Panc1 (cell line): ENCODE results near the gene SCAMP1. TPM values are rescaled to one million over a fixed set of nuclear protein-coding genes. Genes with fewer than 3 reads are reported as not detected.

Experiments
- ATAC-seq: fragments of 200-7000 bp; cut with Tn5 transposase; 2 replicates; pipeline ENCODE4 v1.9.1; 2020; ENCODE audit warnings: mild to moderate bottlenecking, moderate library complexity
- BruUV-seq: library from RNA; stranded (reverse); fragments of 400-500 nt; replicated peaks from 2 replicates; lab custom pipeline; 2021; lab: Mats Ljungman, UMichigan
- CTCF ChIA-PET: fragments of 300-600 bp; sonication (Branson Sonifier 250); formaldehyde crosslinking; loops from one replicate; lab custom pipeline; 2022; ENCODE audit warnings: antibody characterized with exemption; lab: Charles Lee
- POLR2A ChIA-PET: fragments of 300-600 bp; sonication (Branson Sonifier 250); formaldehyde crosslinking; loops from one replicate; lab custom pipeline; 2022; ENCODE audit warnings: antibody characterized with exemption; lab: Charles Lee
- DNase-seq: peaks from one replicate; pipeline ENCODE4 v3.0.0-alpha.2; 2010; ENCODE audit warnings: low read depth, low spot score
- H3K27ac ChIP-seq: 2 replicates; pipeline ENCODE4 v1.5.1; 2011; ENCODE audit warnings: mild to moderate bottlenecking, low read length, inconsistent platforms
- H3K27me3 ChIP-seq: fragments of 200-500 bp; sonication (Bioruptor generic); 2 replicates; pipeline ENCODE4 v1.6.0; 2014; ENCODE audit warnings: low read length, inconsistent platforms; ENCODE audit not compliant: control insufficient read depth, insufficient read depth
- H3K36me3 ChIP-seq: fragments of 200-500 bp; sonication (Bioruptor generic); 2 replicates; pipeline ENCODE4 v1.5.1; 2014; ENCODE audit warnings: inconsistent platforms, mild to moderate bottlenecking, low read length, moderate library complexity; ENCODE audit not compliant: control insufficient read depth, insufficient read depth
- H3K4me1 ChIP-seq: 2 replicates; pipeline ENCODE4 v1.5.1; 2011; ENCODE audit warnings: inconsistent platforms, mild to moderate bottlenecking, low read length, moderate library complexity; ENCODE audit not compliant: control insufficient read depth, insufficient read depth
- H3K4me3 ChIP-seq, 2 experiments: 2 replicates each; pipeline ENCODE4 v1.5.1; 2011 to 2012; ENCODE audit warnings: low read depth in 2 of 2, low read length in 2 of 2, mild to moderate bottlenecking in 2 of 2, inconsistent platforms in 1 of 2, moderate library complexity in 1 of 2
- H3K9me3 ChIP-seq: fragments of 200-500 bp; sonication (Bioruptor generic); 2 replicates; pipeline ENCODE4 v1.5.1; 2014; ENCODE audit warnings: low read depth, mild to moderate bottlenecking, inconsistent platforms, low read length, moderate library complexity; ENCODE audit not compliant: control insufficient read depth, insufficient read depth
- CTCF ChIP-seq: fragments of 450-650 bp; IDR thresholded peaks from 2 replicates; pipeline ENCODE4 v1.5.1; 2017; ENCODE audit warnings: mild to moderate bottlenecking
- POLR2AphosphoS5 ChIP-seq: IDR thresholded peaks from 2 replicates; pipeline ENCODE4 v1.6.1; 2012; ENCODE audit warnings: mild to moderate bottlenecking, low read depth, low read length, moderate library complexity
- REST ChIP-seq, 2 experiments: IDR thresholded peaks; 2 replicates each; pipeline ENCODE4 v1.6.1; 2011 to 2012; ENCODE audit warnings: low read depth in 2 of 2, control low read depth in 1 of 2, low read length in 1 of 2, mild to moderate bottlenecking in 1 of 2, moderate library complexity in 1 of 2; ENCODE audit not compliant: insufficient read depth in 1 of 2
- SIN3A ChIP-seq: IDR thresholded peaks from 2 replicates; pipeline ENCODE4 v1.6.1; 2012; ENCODE audit warnings: low read depth, mild to moderate bottlenecking, low read length, moderate library complexity, borderline replicate concordance; ENCODE audit not compliant: insufficient read depth
- TCF7L2 ChIP-seq: IDR thresholded peaks from 2 replicates; pipeline ENCODE4 v1.6.1; 2011; ENCODE audit warnings: mild to moderate bottlenecking, low read depth, low read length, inconsistent platforms
- in situ Hi-C: cut with HindIII; loops from 2 replicates; pipeline ENCODE4 v1.10.0; 2016; ENCODE audit warnings: low sequenced_read_pairs, low pct_unique_long_range_greater_than_20kb
- intact Hi-C: fragments of 100-400 bp; cut with micrococcal nuclease; formaldehyde crosslinking; loops from one replicate; pipeline ENCODE4 v1.10.0; 2022; ENCODE audit not compliant: unreplicated experiment
- total RNA-seq: library from RNA; stranded (reverse); gene quantifications from one replicate; pipeline ENCODE4 v1.2.1, GENCODE V29; 2021; ENCODE audit not compliant: unreplicated experiment

Gene SCAMP1
- total RNA-seq, 1 experiment from 2014 or later, result 51.3 TPM

- H3K36me3 ChIP-seq, result no peaks in the 10 kb centered on the region
- ATAC-seq (no peak), DNase-seq (no peak)
- H3K4me1 ChIP-seq, result no peaks in the 10 kb centered on the region
- 0 out of 2 replicates have a peak, but pooled peaks cover 2% of the 10 kb centered on the region for H3K9me3 ChIP-seq
- no peaks in the 10 kb centered on the region for H3K27me3 ChIP-seq
- no peak overlapping the region for H3K4me3 ChIP-seq
- no peak overlapping the region for H3K27ac ChIP-seq
- CTCF ChIA-PET, result interaction anchor here (0.6 kb wide), 1 partner anchor 398 kb away, joined by 3 read pairs; no protein-coding TSS in a partner anchor
- intact Hi-C loops (no loop called here), in situ Hi-C loops (no loop called here)
- POLR2A ChIA-PET, result no interaction called here
- TF ChIP-seq POLR2AphosphoS5, result no peak
- TF ChIP-seq CTCF, result no peak
- no peak for TF ChIP-seq TCF7L2
- no peak for TF ChIP-seq SIN3A
- no peak for TF ChIP-seq REST (IDR thresholded peaks at IDR 0.05; ENCODE audit: insufficient read depth in 1 of 2, low read depth in 2 of 2, low read length in 1 of 2)
- no TSS peak for BruUV-seq
Observed at GRCh38 chr5:78433972-78434371, 73.6 kb downstream of the SCAMP1 start.

GRCh38 chr5:78447775-78448424 is 87.5 kb downstream of the SCAMP1 start:
- H3K4me3 ChIP-seq, result no peak overlapping the region
- H3K27ac ChIP-seq, result no peak overlapping the region
- ATAC-seq, result no peak
- in situ Hi-C loops, result no loop called here
- ChIA-PET POLR2A (no interaction called here), CTCF (no interaction called here)
- DNase-seq, result no peak
- H3K9me3 ChIP-seq, result no peaks in the 10 kb centered on the region
- H3K27me3 ChIP-seq, result no peaks in the 10 kb centered on the region
- H3K4me1 ChIP-seq, result no peaks in the 10 kb centered on the region
- BruUV-seq, result no TSS peak
- no peak for TF ChIP-seq POLR2AphosphoS5
- TF ChIP-seq SIN3A, result no peak
- TF ChIP-seq REST (IDR thresholded peaks at IDR 0.05; ENCODE audit: insufficient read depth in 1 of 2, low read depth in 2 of 2, low read length in 1 of 2), result no peak
- no peak for TF ChIP-seq CTCF
- no peak for TF ChIP-seq TCF7L2
- intact Hi-C loops, result no loop called here
- no peaks in the 10 kb centered on the region for H3K36me3 ChIP-seq
